OCI-M2 (cell line): ENCODE data around the gene MIA2.
"Not testable (repeated sequence)": the region's sequence is repeated elsewhere in the genome, so short reads cannot be mapped to it uniquely, and the experiment has no call there.

Experiments used
- DNase-seq: peaks from one replicate; lab custom pipeline; 2025; ENCODE audit not compliant: unreplicated experiment; lab: John Stamatoyannopoulos, UW

MIA2 gene

GRCh38 chr14:39229601-39230110 lies 4.1 kb upstream of the MIA2 start:
- no peak for DNase-seq

DNA sequence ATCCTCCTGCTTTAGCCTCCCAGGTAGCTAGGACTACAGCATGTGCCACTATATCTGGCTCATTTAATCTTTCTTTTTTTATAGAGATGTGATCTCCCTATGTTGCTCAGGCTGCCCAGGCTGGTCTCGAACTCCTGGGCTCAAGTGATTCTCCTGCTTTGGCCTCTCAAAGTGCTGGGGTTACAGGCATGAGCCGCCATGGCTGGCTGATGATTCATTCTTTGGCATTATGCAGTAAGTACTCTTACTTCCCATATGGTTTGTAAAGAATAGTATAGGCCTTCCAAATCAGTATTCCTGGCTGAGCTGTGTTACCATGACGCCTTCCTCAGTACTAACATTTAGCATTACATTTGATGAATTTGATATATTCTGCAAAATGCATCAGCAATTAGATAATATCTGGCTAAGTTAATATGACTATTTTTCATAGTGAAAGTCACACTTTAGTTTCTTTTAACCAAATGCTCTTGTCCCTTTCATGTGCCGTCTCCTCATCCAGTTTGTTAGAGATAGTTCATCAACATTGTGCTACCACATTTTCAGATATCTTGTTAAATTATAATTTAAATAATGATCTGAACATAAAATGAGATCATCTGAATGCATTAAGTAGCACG lies 3.2 kb upstream of the MIA2 start:
- no peak for DNase-seq

GRCh38 chr14:39231751-39232553 lies 1.8 kb upstream of the MIA2 start:
- not testable (repeated sequence) for DNase-seq

- DNase-seq = no peak
Measured at GRCh38 chr14:39232554-39233415, 930 bp upstream of the MIA2 start.

- not testable (repeated sequence) for DNase-seq
Measured at GRCh38 chr14:39234986-39235385, 1.3 kb downstream of the MIA2 start.

DNA sequence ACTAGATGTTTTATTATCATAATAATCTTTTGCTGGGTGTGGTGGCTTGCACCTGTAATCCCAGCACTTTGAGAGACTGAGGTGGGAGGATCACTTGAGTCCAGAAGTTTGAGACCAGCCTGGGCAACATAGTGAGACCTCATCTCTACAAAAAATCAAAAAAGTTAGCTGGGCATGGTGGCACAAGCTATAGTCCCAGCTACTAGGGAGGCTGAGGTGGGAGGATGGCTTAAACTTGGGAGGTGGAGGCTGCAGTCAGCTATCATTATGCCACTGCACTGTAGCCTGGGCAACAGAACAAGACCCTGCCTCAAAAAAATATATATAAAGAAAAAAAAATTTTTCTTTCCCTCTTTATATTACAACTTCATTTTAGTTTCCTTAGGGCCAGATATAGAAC lies 1.8 kb downstream of the MIA2 start:
- DNase-seq = not testable (repeated sequence)

DNA sequence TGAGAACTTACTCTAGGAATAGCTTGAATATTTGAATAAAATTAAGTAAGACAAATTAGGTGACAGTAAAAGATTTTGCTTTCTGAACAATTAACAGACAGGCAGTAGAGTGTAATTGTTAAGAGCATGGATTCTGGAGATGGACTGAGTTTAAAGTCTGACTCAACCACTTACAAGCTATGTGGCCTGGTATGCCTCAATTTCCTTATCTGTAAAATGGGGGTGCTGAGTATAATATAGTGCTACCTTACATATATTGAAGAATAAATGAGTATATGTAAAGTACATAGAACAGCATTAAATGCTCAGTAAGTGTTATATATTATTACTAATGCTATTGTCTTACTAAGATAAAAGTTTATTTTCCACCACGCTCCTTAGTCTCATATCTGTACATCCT lies 7.1 kb downstream of the MIA2 start:
- no peak for DNase-seq

DNA sequence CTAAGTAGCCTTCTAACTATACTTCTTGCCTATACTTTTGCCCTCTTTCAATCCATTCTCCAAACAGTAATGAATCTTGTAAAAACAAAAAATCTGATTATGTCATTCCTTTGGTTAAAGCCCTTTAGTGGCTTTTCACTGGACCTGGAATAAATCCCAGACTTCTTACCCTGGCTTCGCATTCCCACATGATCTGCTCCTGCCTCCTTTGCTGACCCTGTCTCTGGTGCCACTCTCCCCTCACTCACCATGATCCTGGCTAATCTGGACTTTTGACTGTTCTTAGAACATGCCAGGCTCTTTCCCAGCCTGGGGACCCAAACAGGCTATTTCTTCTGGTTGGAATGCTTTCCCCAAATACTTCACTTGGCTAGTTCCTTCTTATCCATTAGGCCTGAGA lies 7.9 kb downstream of the MIA2 start:
- no peak for DNase-seq

GRCh38 chr14:39243831-39244230 lies 10.1 kb downstream of the MIA2 start:
- DNase-seq = no peak

GRCh38 chr14:39246618-39247017 lies 12.9 kb downstream of the MIA2 start:
- DNase-seq = no peak

DNA sequence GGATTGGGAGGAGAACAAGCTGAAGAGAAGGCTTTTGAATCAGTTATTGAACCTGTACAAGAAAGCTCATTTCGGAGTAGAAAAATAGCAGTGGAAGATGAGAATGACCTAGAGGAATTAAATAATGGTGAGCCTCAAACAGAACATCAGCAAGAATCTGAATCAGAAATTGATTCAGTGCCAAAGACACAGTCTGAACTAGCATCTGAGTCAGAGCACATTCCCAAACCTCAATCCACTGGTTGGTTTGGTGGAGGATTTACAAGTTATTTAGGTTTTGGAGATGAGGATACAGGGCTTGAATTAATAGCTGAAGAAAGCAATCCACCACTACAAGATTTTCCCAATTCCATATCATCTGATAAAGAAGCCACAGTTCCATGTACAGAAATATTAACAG lies 13.5 kb downstream of the MIA2 start:
- DNase-seq = no peak

- no peak for DNase-seq
Measured at GRCh38 chr14:39251547-39251946, 17.8 kb downstream of the MIA2 start.

GRCh38 chr14:39257388-39257787 lies 23.7 kb downstream of the MIA2 start:
- DNase-seq = not testable (repeated sequence)

DNA sequence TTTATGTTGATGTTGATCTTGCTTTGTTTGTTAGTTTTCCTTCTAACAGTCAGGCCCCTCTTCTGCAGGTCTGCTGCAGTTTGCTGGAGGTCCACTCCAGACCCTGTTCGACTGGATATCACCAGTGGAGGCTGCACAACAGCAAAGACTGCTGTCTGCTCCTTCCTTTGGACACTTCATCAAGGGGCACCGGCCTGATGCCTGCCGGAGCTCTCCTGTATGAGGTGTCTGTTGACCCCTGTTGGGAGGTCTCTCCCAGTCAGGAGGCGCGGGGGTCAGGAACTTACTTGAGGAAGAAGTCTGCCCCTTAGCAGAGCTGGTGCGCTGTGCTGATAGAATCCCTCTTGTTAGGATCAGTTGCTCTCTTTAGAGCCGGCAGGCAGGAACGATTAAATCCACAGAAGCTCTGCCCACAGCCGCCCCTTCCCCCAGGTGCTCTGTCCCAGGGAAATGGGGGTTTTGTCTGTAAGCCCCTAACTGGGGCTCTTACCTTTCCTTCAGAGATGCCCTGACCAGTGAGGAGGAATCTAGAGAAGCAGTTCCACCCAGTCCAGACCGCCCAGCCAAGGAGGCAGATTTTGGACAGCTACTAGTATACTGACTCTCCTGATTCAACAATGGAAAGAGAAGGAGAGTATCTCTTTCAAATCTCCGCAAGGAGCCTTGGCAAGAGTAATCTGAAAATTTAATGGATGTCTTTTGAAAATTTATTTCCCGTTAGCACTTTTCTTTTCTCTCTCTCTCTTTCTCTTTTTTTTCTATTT lies 25.2 kb downstream of the MIA2 start:
- DNase-seq = no peak

- not testable (repeated sequence) for DNase-seq
Measured at GRCh38 chr14:39260161-39260560, 26.4 kb downstream of the MIA2 start.

DNA sequence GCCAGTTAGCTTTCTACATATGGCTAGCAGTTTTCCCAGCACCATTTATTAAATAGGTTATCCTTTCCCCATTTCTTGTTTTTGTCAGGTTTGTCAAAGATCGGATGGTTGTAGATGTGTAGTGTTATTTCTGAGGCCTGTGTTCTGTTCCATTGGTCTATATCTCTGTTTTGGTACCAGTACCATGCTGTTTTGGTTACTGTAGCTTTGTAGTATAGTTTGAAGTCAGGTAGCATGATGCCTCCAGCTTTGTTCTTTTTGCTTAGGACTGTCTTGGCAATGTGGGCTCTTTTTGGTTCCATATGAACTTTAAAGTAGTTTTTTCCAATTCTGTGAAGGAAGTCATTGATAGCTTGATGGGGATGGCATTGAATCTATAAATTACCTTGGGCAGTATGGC lies 28.5 kb downstream of the MIA2 start:
- not testable (repeated sequence) for DNase-seq

DNA sequence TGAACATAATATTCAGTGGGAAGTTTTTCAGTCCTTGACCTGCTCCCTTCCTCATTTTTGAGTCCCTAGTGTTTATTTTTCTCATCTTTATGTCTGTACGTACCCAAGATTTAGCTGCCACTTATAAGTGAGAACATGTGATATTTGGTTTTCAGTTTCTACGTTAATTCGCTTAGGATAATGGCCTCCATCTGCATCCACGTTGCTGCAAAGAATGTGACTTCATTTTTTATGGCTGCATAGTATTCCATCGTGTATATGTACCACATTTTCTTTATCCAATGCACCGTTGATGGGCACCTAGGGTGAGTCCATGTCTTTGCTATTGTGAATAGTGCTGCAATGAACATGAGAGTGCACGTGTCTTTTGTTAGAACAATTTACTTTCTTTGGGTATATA lies 30.3 kb downstream of the MIA2 start:
- DNase-seq = no peak

GRCh38 chr14:39264558-39264957 lies 30.8 kb downstream of the MIA2 start:
- DNase-seq = no peak

- no peak for DNase-seq
Measured at GRCh38 chr14:39265033-39265432, 31.3 kb downstream of the MIA2 start.

DNA sequence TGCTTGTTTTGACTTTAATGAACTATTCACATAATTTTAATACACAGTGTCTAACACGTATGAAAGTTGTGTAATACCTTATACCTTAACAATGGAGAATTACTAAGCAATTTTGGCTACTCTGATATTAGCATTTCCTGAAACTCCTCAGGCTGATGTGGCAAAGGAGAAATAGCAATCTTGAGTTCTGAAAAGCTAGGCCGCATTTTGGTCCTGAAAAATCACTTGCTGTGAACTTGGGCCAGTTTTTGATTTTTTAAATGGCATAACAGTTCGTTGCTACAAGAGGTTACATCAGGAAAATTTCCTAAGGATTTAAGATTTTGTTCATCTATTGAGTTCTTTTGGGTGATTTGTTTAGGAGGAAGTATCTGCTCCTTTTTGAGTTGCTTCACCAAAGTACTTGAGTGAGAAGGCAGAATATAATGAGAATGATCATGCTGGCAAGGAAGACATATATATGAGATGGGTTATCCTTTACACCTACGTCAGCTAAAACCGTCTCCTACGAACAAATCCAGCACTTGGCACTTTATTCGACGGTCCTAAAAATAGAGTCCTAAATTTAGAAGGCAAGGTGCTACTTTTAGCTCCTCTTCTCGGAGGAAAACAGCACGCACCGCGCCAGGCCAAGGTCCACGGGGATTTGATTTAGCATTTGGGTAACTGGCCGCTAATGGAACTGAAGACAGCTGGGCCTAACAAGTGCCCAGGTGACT lies 32.2 kb downstream of the MIA2 start:
- DNase-seq = no peak
